ENCODE results near the gene VTCN1. TPM values are rescaled to one million over a fixed set of nuclear protein-coding genes. Genes with fewer than 3 reads are reported as not detected.

VTCN1 gene
- 0.06 to 0.13 TPM (median 0.09 TPM) in 4 of 5 replicates, not detected in the other for total RNA-seq (2022; extraction: Qiagen RNA extraction)

GRCh38 chr1:117210831-117211261 is at the start of gene VTCN1:
Gene VTCN1, minus strand, starts transcription at chr1:117210927. Its CDS starts 72 bp downstream, at chr1:117210855.

GRCh38 chr1:117121589-117122329 is 89.0 kb downstream of the VTCN1 start, which contains the start of gene TRIM45:
Gene TRIM45, minus strand, starts transcription at chr1:117121749. Its CDS starts 548 bp downstream, at chr1:117121201.

Other genes with a start within 250 kb of the VTCN1 start
- 0.11 to 0.36 TPM (median 0.23 TPM) in 5 replicates for gene CD101, start 209.2 kb downstream of the VTCN1 start, total RNA-seq (2022; extraction: Qiagen RNA extraction)
- 17.0 to 21.8 TPM (median 21.5 TPM) in 5 replicates for gene TTF2, start 150.6 kb downstream of the VTCN1 start, total RNA-seq (2022; extraction: Qiagen RNA extraction)
- 1.1 to 2.3 TPM (median 1.1 TPM) in 5 replicates for gene TRIM45, start 89.2 kb downstream of the VTCN1 start, total RNA-seq (2022; extraction: Qiagen RNA extraction)
- gene MAN1A2, start 156.5 kb upstream of the VTCN1 start, total RNA-seq (2022; extraction: Qiagen RNA extraction), result 5.1 to 7.5 TPM (median 6.9 TPM) in 5 replicates

All from A549 treated with Mapracorat at 1 μM for 4 hours (cell line).